ENCODE data around the gene FSTL5. TPM values are rescaled to one million over a fixed set of nuclear protein-coding genes. Genes with fewer than 3 reads are reported as not detected.

FSTL5 gene
- total RNA-seq (1.3 and 1.6 TPM in 2 replicates), polyA plus RNA-seq (1.9 and 2.2 TPM in 2 replicates), polyA minus RNA-seq (8.6 and 10.2 TPM in 2 replicates), Bru-seq, nascent RNA (percentile 33 among the genes with signal in this experiment), BruChase-seq, experiment 1, labeled RNA remaining after a 6-hour chase (percentile 19 among the genes with signal in this experiment), BruChase-seq, experiment 2, labeled RNA remaining after a 2-hour chase (percentile 24 among the genes with signal in this experiment)
- 2.4 and 3.1 TPM in 2 replicates for polyA plus RNA-seq (2011; cell fraction: cytosol; rRNA removed)
- 2.9 and 3.4 TPM in 2 replicates for polyA plus RNA-seq (2011; cell fraction: nucleus; rRNA removed)
- polyA plus RNA-seq (2012) = 2.1 and 4.6 TPM in 2 replicates
- polyA minus RNA-seq (2011; cell fraction: cytosol; rRNA and poly(A)+ RNA removed) = not detected
- polyA minus RNA-seq (2011; cell fraction: nucleus; rRNA and poly(A)+ RNA removed) = 30.5 and 36.0 TPM in 2 replicates
- long read RNA-seq, partial matches to known transcripts = 0 of 6 reads
- long read RNA-seq, other reads (novel, unspliced or antisense) = 4 of 6 reads

DNA sequence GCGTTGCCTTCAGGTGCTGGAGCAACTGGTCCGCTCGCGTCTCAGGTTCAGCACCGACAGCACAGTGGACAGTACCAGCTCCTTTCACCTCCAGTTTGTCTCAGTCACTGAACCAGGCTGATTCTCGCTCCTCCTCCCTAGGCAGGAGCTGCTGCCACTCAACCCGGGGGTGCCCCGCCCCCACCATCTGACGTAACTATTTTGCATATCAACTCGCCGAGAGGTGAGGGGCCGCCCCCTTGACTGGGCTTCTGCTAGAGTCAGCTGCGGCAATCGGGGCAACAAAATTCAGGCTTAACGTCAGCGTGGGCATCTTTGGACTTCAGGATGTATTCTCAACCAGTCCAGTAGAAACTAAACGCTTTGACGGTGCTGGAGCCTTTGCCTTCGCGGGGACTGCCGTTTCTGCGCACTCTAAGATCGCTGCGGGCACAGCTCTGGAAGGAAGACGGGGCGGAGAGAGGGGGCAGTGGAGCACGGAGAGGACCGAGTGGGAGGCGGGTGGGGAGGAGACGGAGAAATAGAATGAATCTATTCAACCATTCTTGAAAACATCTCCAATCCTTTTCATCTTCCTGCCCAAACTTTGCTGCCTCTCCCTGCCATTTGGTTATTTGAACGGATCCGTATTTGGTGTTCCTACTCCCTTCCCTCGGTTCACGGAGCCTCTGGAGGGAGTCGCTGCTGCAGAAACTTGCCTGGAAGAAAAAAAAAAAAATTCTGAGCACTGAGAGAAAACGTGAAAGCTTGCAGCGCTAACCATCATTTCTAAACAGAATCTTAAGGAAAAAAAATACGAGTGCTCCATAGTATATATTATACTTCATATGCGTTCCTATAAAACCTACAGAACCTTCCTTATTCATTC lies at the start of gene FSTL5:
Gene FSTL5, minus strand, starts transcription at position 109 of the 868 bp plus-strand sequence. CDS start 52,604 bp downstream, outside the sequence.
- H3K4me2 ChIP-seq (ENCODE audit: insufficient read depth, low read length) = peak within 1 kb of the TSS; percentile 94
- peaks cover 13% of the 10 kb centered on the region for H3K4me1 ChIP-seq (ENCODE audit: control insufficient read depth, extremely low read depth, insufficient read depth, low read length)
- peak; percentile 72 for FAIRE-seq
- H3K27me3 ChIP-seq (ENCODE audit: control insufficient read depth in 2 of 2, insufficient read depth in 2 of 2, low read length in 2 of 2) = peaks cover 0 to 1% of the 10 kb centered on the region in 2 experiments
- no peaks in the 10 kb centered on the region for H4K20me1 ChIP-seq (replicated peaks; ENCODE audit: control insufficient read depth, extremely low read depth, insufficient read depth, low read length)
- no peaks in the 10 kb centered on the region for H3K9me3 ChIP-seq (replicated peaks; ENCODE audit: control insufficient read depth, insufficient read depth, low read length)
- H3K9me1 ChIP-seq (replicated peaks; ENCODE audit: control insufficient read depth, extremely low read depth, insufficient read depth, low read length) = no peaks in the 10 kb centered on the region
- TF ChIP-seq POLR2AphosphoS5 (IDR thresholded peaks at IDR 0.05; ENCODE audit: insufficient read depth, low read depth, low read length) (peak; percentile 14), POLR2A (IDR thresholded peaks at IDR 0.05; ENCODE audit: low read depth, low read length) (peak; percentile 52), EZH2 (IDR thresholded peaks at IDR 0.05; ENCODE audit: borderline replicate concordance, low read depth, low read length, severe bottlenecking) (no peak)
- ChIA-PET POLR2A (no interaction called here), CTCF (interaction anchor here (0.6 to 2.3 kb wide), 9 partner anchors 27 to 910 kb away, joined by 3 to 5 read pairs (median 4); no protein-coding TSS in a partner anchor)
- peak within 1 kb of the TSS; percentile 4 to 82 (median 79) for H3K4me3 ChIP-seq (replicated peaks in 1 of 3; ENCODE audit: insufficient read depth in 1 of 3, low read depth in 1 of 3, low read length in 3 of 3)
- H3K9ac ChIP-seq (replicated peaks; ENCODE audit: extremely low read depth, insufficient read depth, low read length) = peak within 1 kb of the TSS; percentile 55
- intact Hi-C loops (cut with micrococcal nuclease) = loop anchor here (1.0 to 10.0 kb wide), 4 partner anchors 227 to 717 kb away; no protein-coding TSS in a partner anchor
- H2AFZ ChIP-seq (ENCODE audit: low read depth, low read length) = peak within 1 kb of the TSS; percentile 90
- peak within 1 kb of the TSS; percentile 5 for H3K27ac ChIP-seq (ENCODE audit: insufficient read depth, low read depth, low read length)
- DNase-seq (ENCODE audit: low read depth, low spot score) = peak; percentile 82
- no peaks in the 10 kb centered on the region for H3K36me3 ChIP-seq (ENCODE audit: control insufficient read depth in 2 of 2, extremely low read depth in 1 of 2, insufficient read depth in 2 of 2, low read length in 2 of 2)
- TSS peak; percentile 92 for BruUV-seq (replicated peaks)
- dilution Hi-C loops (cut with MboI; ENCODE audit: extremely low pct_ligation_motif_present, low sequenced_read_pairs) = no loop called here
- H3K79me2 ChIP-seq (ENCODE audit: control insufficient read depth, insufficient read depth, low read length) = no peaks in the 10 kb centered on the region

DNA sequence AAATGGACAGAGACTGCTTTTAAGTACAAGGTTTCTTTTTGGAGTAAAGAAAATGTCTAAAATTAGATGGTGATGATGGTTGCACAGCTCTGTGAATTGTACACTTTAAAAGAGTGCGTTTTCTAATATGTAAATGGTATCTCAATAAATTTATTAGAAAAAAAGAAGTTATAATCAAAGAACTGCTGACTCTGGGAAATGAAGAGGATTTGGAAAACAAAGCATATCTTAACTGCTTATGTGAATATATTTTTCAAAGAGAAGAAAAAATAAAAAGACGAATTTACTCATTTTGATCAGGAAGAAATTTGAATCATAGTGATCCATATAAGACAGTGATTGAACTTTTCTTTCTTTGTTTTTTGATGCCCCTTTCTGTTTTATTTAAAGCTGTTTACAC lies 45.9 kb upstream of the FSTL5 start:
- DNase-seq (ENCODE audit: low read depth, low spot score) = no peak
- TF ChIP-seq EZH2 (IDR thresholded peaks at IDR 0.05; ENCODE audit: borderline replicate concordance, low read depth, low read length, severe bottlenecking) (no peak), MYC (IDR thresholded peaks at IDR 0.05; ENCODE audit: low read depth, low read length) (no peak), POLR2AphosphoS5 (IDR thresholded peaks at IDR 0.05; ENCODE audit: insufficient read depth, low read depth, low read length) (no peak), FOS (IDR thresholded peaks at IDR 0.05; ENCODE audit: borderline replicate concordance, insufficient read depth, low read length) (no peak), GATA2 (IDR thresholded peaks at IDR 0.05; ENCODE audit: insufficient read depth, insufficient read length, low read depth, low read length) (no peak), JUN (IDR thresholded peaks at IDR 0.05; ENCODE audit: borderline replicate concordance, insufficient read depth, insufficient read length, low read depth) (no peak), POLR2A (IDR thresholded peaks at IDR 0.05; ENCODE audit: low read depth, low read length) (no peak)
- TF ChIP-seq, protein P1, sequence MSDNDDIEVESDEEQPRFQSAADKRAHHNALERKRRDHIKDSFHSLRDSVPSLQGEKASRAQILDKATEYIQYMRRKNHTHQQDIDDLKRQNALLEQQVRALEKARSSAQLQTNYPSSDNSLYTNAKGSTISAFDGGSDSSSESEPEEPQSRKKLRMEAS (IDR thresholded peaks at IDR 0.05; ENCODE audit: insufficient read depth, insufficient read length) = no peak
- TF ChIP-seq, protein P2, sequence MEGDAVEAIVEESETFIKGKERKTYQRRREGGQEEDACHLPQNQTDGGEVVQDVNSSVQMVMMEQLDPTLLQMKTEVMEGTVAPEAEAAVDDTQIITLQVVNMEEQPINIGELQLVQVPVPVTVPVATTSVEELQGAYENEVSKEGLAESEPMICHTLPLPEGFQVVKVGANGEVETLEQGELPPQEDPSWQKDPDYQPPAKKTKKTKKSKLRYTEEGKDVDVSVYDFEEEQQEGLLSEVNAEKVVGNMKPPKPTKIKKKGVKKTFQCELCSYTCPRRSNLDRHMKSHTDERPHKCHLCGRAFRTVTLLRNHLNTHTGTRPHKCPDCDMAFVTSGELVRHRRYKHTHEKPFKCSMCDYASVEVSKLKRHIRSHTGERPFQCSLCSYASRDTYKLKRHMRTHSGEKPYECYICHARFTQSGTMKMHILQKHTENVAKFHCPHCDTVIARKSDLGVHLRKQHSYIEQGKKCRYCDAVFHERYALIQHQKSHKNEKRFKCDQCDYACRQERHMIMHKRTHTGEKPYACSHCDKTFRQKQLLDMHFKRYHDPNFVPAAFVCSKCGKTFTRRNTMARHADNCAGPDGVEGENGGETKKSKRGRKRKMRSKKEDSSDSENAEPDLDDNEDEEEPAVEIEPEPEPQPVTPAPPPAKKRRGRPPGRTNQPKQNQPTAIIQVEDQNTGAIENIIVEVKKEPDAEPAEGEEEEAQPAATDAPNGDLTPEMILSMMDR (IDR thresholded peaks at IDR 0.05; ENCODE audit: extremely low read depth in 1 of 2, insufficient read depth in 1 of 2, low read depth in 1 of 2, low read length in 2 of 2) = no peak
- Histone ChIP-seq H3K9ac (replicated peaks; ENCODE audit: extremely low read depth, insufficient read depth, low read length) (no peak overlapping the region), H3K9me3 (replicated peaks; ENCODE audit: control insufficient read depth, insufficient read depth, low read length) (no peaks in the 10 kb centered on the region), H3K9me1 (replicated peaks; ENCODE audit: control insufficient read depth, extremely low read depth, insufficient read depth, low read length) (no peaks in the 10 kb centered on the region), H3K36me3 (ENCODE audit: control insufficient read depth in 2 of 2, extremely low read depth in 1 of 2, insufficient read depth in 2 of 2, low read length in 2 of 2) (no peaks in the 10 kb centered on the region), H2AFZ (ENCODE audit: low read depth, low read length) (no peak overlapping the region), H3K27ac (ENCODE audit: insufficient read depth, low read depth, low read length) (no peak overlapping the region), H3K79me2 (ENCODE audit: control insufficient read depth, insufficient read depth, low read length) (no peaks in the 10 kb centered on the region), H3K4me3 (replicated peaks in 1 of 3; ENCODE audit: insufficient read depth in 1 of 3, low read depth in 1 of 3, low read length in 3 of 3) (no peak overlapping the region), H3K4me1 (ENCODE audit: control insufficient read depth, extremely low read depth, insufficient read depth, low read length) (no peaks in the 10 kb centered on the region), H3K4me2 (ENCODE audit: insufficient read depth, low read length) (no peak overlapping the region), H3K27me3 (ENCODE audit: control insufficient read depth in 2 of 2, insufficient read depth in 2 of 2, low read length in 2 of 2) (no peaks in the 10 kb centered on the region), H4K20me1 (replicated peaks; ENCODE audit: control insufficient read depth, extremely low read depth, insufficient read depth, low read length) (no peaks in the 10 kb centered on the region)
- ChIA-PET CTCF (no interaction called here), POLR2A (no interaction called here)
- dilution Hi-C loops (cut with MboI; ENCODE audit: extremely low pct_ligation_motif_present, low sequenced_read_pairs) = no loop called here
- intact Hi-C loops (cut with micrococcal nuclease) = no loop called here
- no peak for FAIRE-seq
- no TSS peak for BruUV-seq (replicated peaks)

Measured in endothelial cell of umbilical vein (primary cell).